ENCODE results near the gene MAST4.

Gene MAST4

DNA sequence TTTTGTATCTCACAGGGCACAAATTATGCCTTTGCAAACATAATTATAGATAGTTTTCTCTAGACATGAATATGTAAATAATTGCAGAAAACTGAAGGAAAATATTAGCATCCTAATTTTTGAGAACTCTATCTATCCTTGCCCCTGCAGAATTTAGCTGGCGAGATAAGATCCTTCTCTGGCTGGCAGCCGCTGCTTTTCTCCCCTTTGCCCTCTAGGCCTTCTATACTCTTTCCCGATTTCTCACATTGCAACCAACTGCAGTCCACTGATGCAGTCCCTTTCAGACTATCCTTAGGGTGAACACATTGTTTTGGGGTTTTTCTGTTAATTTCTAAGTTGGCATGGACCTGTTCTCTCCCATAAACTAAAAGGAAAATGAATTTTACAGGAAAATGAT lies 509.1 kb downstream of the MAST4 start:
- in situ Hi-C loops (cut with HindIII; ENCODE audit: low sequenced_read_pairs) = no loop called here
- TF ChIP-seq, protein P1, sequence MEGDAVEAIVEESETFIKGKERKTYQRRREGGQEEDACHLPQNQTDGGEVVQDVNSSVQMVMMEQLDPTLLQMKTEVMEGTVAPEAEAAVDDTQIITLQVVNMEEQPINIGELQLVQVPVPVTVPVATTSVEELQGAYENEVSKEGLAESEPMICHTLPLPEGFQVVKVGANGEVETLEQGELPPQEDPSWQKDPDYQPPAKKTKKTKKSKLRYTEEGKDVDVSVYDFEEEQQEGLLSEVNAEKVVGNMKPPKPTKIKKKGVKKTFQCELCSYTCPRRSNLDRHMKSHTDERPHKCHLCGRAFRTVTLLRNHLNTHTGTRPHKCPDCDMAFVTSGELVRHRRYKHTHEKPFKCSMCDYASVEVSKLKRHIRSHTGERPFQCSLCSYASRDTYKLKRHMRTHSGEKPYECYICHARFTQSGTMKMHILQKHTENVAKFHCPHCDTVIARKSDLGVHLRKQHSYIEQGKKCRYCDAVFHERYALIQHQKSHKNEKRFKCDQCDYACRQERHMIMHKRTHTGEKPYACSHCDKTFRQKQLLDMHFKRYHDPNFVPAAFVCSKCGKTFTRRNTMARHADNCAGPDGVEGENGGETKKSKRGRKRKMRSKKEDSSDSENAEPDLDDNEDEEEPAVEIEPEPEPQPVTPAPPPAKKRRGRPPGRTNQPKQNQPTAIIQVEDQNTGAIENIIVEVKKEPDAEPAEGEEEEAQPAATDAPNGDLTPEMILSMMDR (IDR thresholded peaks at IDR 0.05; ENCODE audit: low read depth, low read length, missing control alignments) = no peak
- no peak overlapping the region for H3K4me3 ChIP-seq (ENCODE audit: low read depth, low read length)
- no peak for DNase-seq (ENCODE audit: low read depth)

DNA sequence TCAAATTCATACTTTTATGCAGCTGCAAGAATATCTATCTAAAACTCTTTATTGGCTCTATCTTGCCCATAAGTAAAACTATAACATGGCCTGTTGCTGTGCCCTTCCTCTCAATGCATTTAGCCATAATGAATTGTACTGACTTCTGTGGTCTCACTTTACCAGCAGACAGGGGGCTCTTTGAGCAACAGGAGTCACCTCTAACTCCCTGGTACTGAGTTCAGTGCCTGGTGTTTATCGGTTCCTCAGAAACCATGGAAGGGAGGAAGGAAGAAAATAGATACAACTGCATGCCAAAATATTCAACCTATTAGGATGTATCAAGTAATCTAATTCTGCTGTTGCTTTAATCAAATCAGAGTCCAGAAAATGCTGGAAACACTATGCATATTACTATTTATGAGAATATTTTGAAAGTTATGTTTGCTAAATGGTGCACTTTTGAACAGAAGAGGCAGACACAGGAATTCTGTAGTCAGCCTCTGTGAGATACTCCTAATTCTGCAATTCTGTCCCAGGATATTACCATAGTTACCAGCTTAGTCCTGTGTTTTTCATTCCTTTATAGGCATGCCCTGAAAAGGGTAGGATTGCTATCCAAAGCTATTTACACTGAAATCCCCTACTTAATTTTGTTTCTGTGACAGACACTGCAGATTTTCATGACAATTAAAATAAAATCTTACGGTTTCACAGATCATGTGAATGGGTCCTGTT lies 510.6 kb downstream of the MAST4 start:
- TF ChIP-seq, protein P1 (IDR thresholded peaks at IDR 0.05; ENCODE audit: low read depth, low read length, missing control alignments) = no peak
- DNase-seq (ENCODE audit: low read depth) = no peak
- no peak overlapping the region for H3K4me3 ChIP-seq (ENCODE audit: low read depth, low read length)
- in situ Hi-C loops (cut with HindIII; ENCODE audit: low sequenced_read_pairs) = no loop called here

DNA sequence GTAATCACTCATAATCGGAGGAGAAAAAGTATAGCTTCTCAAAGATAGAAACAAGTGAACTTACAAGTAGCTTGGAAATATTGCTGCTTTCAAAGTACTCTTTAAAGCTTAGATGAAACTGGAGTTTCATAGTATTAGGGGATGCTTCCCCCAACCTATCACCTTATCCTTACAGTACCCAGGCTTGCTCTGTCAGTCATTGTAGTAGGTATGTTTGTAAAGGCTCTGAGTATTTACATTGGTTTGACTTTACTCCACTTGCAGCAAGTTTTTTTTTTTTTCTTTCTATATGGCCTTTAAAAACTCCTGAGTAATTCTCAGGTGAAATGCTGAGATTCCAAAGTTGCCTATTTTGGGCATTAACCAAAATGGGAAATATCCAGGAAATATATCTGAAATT lies 515.6 kb downstream of the MAST4 start:
- H3K4me3 ChIP-seq (ENCODE audit: low read depth, low read length) = no peak overlapping the region
- TF ChIP-seq, protein P1 (IDR thresholded peaks at IDR 0.05; ENCODE audit: low read depth, low read length, missing control alignments) = no peak
- in situ Hi-C loops (cut with HindIII; ENCODE audit: low sequenced_read_pairs) = no loop called here
- no peak for DNase-seq (ENCODE audit: low read depth)

DNA sequence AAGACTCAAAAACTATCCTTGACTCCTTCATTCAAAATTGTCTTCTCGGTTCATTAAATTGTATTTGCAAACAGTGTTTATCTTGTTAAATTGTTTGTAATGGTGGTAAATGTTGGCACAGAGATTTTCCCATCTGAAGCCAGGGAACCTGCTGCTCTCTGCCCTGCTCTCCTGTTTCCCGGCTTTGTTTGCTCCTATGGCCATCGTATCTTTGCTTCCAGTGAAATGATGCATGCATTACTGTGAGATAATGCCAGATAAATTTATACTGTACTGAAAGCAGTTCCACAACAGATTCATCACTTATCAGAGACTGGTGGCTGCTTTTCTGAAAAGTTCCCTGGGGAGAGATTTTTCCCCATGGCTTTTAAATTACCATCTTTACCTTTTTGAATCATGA lies 519.1 kb downstream of the MAST4 start:
- in situ Hi-C loops (cut with HindIII; ENCODE audit: low sequenced_read_pairs) = no loop called here

DNA sequence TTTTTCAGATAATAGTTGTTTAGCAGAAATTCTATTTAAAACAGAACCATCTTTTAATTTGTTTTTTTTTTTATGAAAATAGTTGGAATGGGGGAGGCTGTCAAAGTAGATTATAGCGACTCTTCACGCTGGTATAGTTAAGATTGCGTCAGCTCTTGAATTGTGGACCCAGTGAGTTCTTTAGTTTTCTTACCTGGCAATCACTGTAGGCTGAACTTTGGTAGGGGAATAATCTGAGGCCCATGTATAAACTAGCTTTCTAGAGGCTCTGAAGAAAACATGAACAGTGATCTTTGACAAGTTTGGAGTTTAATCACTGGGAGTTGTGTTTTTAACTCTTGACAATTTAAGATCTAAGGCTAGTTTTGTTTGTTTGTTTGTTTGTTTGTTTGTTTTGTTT lies 519.6 kb downstream of the MAST4 start:
- no peak overlapping the region for H3K4me3 ChIP-seq (ENCODE audit: low read depth, low read length)
- no peak for DNase-seq (ENCODE audit: low read depth)
- in situ Hi-C loops (cut with HindIII; ENCODE audit: low sequenced_read_pairs) = no loop called here
- TF ChIP-seq, protein P1 (IDR thresholded peaks at IDR 0.05; ENCODE audit: low read depth, low read length, missing control alignments) = no peak

More for the DNA sequence above, 519.1 kb downstream of the MAST4 start:
- TF ChIP-seq, protein P1 (IDR thresholded peaks at IDR 0.05; ENCODE audit: low read depth, low read length, missing control alignments) = no peak
- DNase-seq (ENCODE audit: low read depth) = no peak
- no peak overlapping the region for H3K4me3 ChIP-seq (ENCODE audit: low read depth, low read length)

DNA sequence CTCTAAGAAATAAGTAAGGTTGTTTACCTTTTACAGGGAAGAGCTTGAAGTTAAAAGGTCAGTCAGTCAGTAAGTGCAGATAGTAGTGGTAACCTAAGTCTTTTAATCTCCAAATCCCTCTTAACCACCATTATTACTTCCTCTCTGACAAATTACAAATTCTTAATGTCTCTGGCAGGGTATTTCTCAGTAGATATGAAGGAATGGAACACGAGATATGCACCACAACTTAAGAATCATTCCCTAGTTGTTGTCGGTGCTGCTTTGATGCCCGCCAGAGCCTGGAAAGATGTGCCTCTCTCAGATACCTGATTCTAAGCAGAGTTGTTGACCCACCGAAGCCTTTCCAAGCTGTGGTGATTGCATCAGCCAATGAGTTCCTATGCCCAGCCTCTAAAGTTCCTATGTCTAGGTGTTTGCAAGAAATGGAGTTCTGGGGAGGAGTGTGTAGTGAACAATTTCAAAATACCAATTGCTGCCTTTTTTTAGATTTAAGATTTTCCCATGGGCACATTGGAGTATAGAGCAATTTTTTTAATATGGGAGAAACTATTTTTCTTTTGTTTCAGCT lies 521.9 kb downstream of the MAST4 start:
- H3K4me3 ChIP-seq (ENCODE audit: low read depth, low read length) = no peak overlapping the region
- DNase-seq (ENCODE audit: low read depth) = no peak
- TF ChIP-seq, protein P1 (IDR thresholded peaks at IDR 0.05; ENCODE audit: low read depth, low read length, missing control alignments) = no peak
- in situ Hi-C loops (cut with HindIII; ENCODE audit: low sequenced_read_pairs) = no loop called here
